ENCODE results near the gene PTPRN2. TPM values are rescaled to one million over a fixed set of nuclear protein-coding genes. Genes with fewer than 3 reads are reported as not detected.

PTPRN2 gene
- total and polyA plus RNA-seq, 2 of the 13 experiments (the other 11 are each of a cell fraction or from before 2014, with no cell fraction given) = 2.5 to 24.2 TPM

DNA sequence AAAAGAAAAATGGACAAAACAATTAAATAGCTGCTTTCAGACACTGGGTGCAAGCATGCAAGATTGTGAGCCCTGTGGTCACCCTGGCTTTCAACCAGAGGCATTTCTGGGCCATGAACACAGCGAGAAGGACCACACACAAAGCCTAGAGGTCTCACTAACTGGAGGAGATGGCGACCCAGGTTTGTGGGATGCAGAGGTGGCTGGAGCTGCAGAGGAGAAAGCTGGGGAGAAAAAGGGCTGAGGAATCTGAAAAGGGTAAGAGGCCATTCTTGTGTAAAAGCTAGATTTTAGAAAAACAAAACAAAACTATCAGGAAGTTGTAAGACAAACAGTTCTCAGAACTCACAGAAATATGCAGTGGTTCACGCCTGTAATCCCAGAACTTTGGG is 30.1 kb upstream of the PTPRN2 start:
- in situ Hi-C loops (cut with HindIII; ENCODE audit: extremely low pct_ligation_motif_present, low pct_unique_long_range_greater_than_20kb) (no loop called here), intact Hi-C loops (cut with micrococcal nuclease; ENCODE audit: unreplicated experiment) (no loop called here)
- POLR2A ChIA-PET = no interaction called here
- CTCF ChIA-PET (ENCODE audit: low intra/inter-chr PET ratio, low total read pairs) = no interaction called here
- Histone ChIP-seq H3K27me3 (ENCODE audit: control insufficient read depth in 1 of 2, insufficient read depth in 2 of 2, low read length in 2 of 2) (no peaks in the 10 kb centered on the region), H3K9me3 (ENCODE audit: low read length) (no peaks in the 10 kb centered on the region), H3K27ac (ENCODE audit: extremely low read length, insufficient read depth, low read length) (no peak overlapping the region), H4K20me1 (ENCODE audit: insufficient read depth, low read length) (no peaks in the 10 kb centered on the region), H3K79me2 (ENCODE audit: insufficient read depth, low read length) (no peaks in the 10 kb centered on the region), H2AFZ (ENCODE audit: low read length) (no peak overlapping the region), H3K4me1 (ENCODE audit: insufficient read depth, low read length) (no peaks in the 10 kb centered on the region), H3K4me2 (ENCODE audit: low read depth, low read length) (no peak overlapping the region), H3K4me3 (replicated peaks in 1 of 3; ENCODE audit: insufficient read depth in 1 of 3, low read depth in 2 of 3, low read length in 3 of 3) (no peak overlapping the region), H3K36me3 (replicated peaks in 1 of 2; ENCODE audit: control insufficient read depth in 1 of 2, insufficient read depth in 2 of 2, low read length in 2 of 2) (no peaks in the 10 kb centered on the region), H3K9ac (ENCODE audit: insufficient read depth, low read depth, low read length) (no peak overlapping the region)
- TF ChIP-seq AGO1 (IDR thresholded peaks at IDR 0.05; ENCODE audit: low read depth, low read length, poor library complexity, severe bottlenecking) (no peak), NFRKB (IDR thresholded peaks at IDR 0.05) (no peak), ZBTB7A (CRISPR knock-in tag; IDR thresholded peaks at IDR 0.05) (no peak), GATA4 (IDR thresholded peaks at IDR 0.05; ENCODE audit: borderline replicate concordance, low read depth) (no peak), CBX5 (CRISPR knock-in tag; IDR thresholded peaks at IDR 0.05; ENCODE audit: borderline replicate concordance) (no peak), ZNF30 (CRISPR knock-in tag; IDR thresholded peaks at IDR 0.05) (no peak)
- TF ChIP-seq, protein P1, sequence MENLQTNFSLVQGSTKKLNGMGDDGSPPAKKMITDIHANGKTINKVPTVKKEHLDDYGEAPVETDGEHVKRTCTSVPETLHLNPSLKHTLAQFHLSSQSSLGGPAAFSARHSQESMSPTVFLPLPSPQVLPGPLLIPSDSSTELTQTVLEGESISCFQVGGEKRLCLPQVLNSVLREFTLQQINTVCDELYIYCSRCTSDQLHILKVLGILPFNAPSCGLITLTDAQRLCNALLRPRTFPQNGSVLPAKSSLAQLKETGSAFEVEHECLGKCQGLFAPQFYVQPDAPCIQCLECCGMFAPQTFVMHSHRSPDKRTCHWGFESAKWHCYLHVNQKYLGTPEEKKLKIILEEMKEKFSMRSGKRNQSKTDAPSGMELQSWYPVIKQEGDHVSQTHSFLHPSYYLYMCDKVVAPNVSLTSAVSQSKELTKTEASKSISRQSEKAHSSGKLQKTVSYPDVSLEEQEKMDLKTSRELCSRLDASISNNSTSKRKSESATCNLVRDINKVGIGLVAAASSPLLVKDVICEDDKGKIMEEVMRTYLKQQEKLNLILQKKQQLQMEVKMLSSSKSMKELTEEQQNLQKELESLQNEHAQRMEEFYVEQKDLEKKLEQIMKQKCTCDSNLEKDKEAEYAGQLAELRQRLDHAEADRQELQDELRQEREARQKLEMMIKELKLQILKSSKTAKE (CRISPR knock-in tag; IDR thresholded peaks at IDR 0.05; ENCODE audit: borderline replicate concordance) = no peak
- TF ChIP-seq, protein P2, sequence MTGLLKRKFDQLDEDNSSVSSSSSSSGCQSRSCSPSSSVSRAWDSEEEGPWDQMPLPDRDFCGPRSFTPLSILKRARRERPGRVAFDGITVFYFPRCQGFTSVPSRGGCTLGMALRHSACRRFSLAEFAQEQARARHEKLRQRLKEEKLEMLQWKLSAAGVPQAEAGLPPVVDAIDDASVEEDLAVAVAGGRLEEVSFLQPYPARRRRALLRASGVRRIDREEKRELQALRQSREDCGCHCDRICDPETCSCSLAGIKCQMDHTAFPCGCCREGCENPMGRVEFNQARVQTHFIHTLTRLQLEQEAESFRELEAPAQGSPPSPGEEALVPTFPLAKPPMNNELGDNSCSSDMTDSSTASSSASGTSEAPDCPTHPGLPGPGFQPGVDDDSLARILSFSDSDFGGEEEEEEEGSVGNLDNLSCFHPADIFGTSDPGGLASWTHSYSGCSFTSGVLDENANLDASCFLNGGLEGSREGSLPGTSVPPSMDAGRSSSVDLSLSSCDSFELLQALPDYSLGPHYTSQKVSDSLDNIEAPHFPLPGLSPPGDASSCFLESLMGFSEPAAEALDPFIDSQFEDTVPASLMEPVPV (CRISPR knock-in tag; IDR thresholded peaks at IDR 0.05) = no peak
- 92% methylated on average over 3 of the region's 3 CpGs for WGBS (ENCODE audit: low lambda C conversion rate)
- FAIRE-seq (no peak), ATAC-seq (no peak), DNase-seq (ENCODE audit: low spot score) (no peak)
- BruUV-seq (replicated peaks) = no TSS peak
